Measurements from ENCODE around the gene TTN.
A peak's percentile ranks its signal among the peaks of the same experiment; 100 is the strongest.

Gene TTN

GRCh38 chr2:178641498-178641897 lies 165.7 kb downstream of the TTN start:
- DNase-seq: no peak

GRCh38 chr2:178635897-178636296 lies 171.3 kb downstream of the TTN start:
- DNase-seq: no peak

- DNase-seq: no peak
Measured at GRCh38 chr2:178632729-178633128, 174.5 kb downstream of the TTN start.

- no peak for DNase-seq
Measured at GRCh38 chr2:178630581-178630980, 176.6 kb downstream of the TTN start.

- DNase-seq: no peak
Measured at GRCh38 chr2:178629463-178629862, 177.8 kb downstream of the TTN start.

- no peak for DNase-seq
Measured at GRCh38 chr2:178628605-178629004, 178.6 kb downstream of the TTN start.

- no peak for DNase-seq
Measured at GRCh38 chr2:178627401-178627800, 179.8 kb downstream of the TTN start.

- no peak for DNase-seq
Measured at GRCh38 chr2:178615969-178616368, 191.3 kb downstream of the TTN start.

GRCh38 chr2:178602901-178603300 lies 204.3 kb downstream of the TTN start:
- no peak for DNase-seq

GRCh38 chr2:178592655-178593054 lies 214.6 kb downstream of the TTN start:
- DNase-seq: no peak

- no peak for DNase-seq
Measured at GRCh38 chr2:178589335-178589734, 217.9 kb downstream of the TTN start.

GRCh38 chr2:178584666-178585065 lies 222.6 kb downstream of the TTN start:
- DNase-seq: no peak

- DNase-seq: no peak
Measured at GRCh38 chr2:178579006-178579405, 228.2 kb downstream of the TTN start.

GRCh38 chr2:178574789-178575188 lies 232.4 kb downstream of the TTN start:
- no peak for DNase-seq

- DNase-seq: no peak
Measured at GRCh38 chr2:178568227-178568626, 239.0 kb downstream of the TTN start.

- DNase-seq: no peak
Measured at GRCh38 chr2:178553047-178553446, 254.2 kb downstream of the TTN start.

- DNase-seq: no peak
Measured at GRCh38 chr2:178550352-178550751, 256.9 kb downstream of the TTN start.

GRCh38 chr2:178542569-178542968 lies 264.7 kb downstream of the TTN start:
- DNase-seq: no peak

- DNase-seq: no peak
Measured at GRCh38 chr2:178542161-178542560, 265.1 kb downstream of the TTN start.

GRCh38 chr2:178536037-178536436 lies 271.2 kb downstream of the TTN start:
- DNase-seq: no peak

- no peak for DNase-seq
Measured at GRCh38 chr2:178531168-178531567, 276.1 kb downstream of the TTN start.

- peak; percentile 84 for DNase-seq
Measured at GRCh38 chr2:178530625-178531142, 276.5 kb downstream of the TTN start.

- DNase-seq: no peak
Measured at GRCh38 chr2:178530131-178530530, 277.1 kb downstream of the TTN start.

- no peak for DNase-seq
Measured at GRCh38 chr2:178529194-178529593, 278.0 kb downstream of the TTN start.

- DNase-seq: no peak
Measured at GRCh38 chr2:178528647-178529046, 278.6 kb downstream of the TTN start.

GRCh38 chr2:178527592-178527991 lies 279.6 kb downstream of the TTN start:
- DNase-seq: no peak
